Subcutaneous adipose tissue (tissue), 4 donors: ENCODE measurements around the gene GALNT12. TPM values are rescaled to one million over a fixed set of nuclear protein-coding genes. Genes with fewer than 3 reads are reported as not detected.

Experiments used
- CTCF ChIP-seq: fragments of 450-650 bp; IDR thresholded peaks from one replicate; pipeline ENCODE4 v1.5.1; 2016; ENCODE audit warnings: low read depth, mild to moderate bottlenecking, control low read depth, antibody characterized with exemption, moderate library complexity
- total RNA-seq, 4 donors: library from RNA; depleted of rRNA; stranded (reverse); fragments of >200 nt; gene quantifications; one replicate each; pipeline ENCODE4 v1.1.0, GENCODE V29; 2016

The GALNT12 gene
- total RNA-seq, 4 donors from 2014 or later, result 1.9 to 8.5 (median 3.7) TPM

- TF ChIP-seq CTCF, result no peak
Measured at GRCh38 chr9:98806394-98807035, 955 bp upstream of the GALNT12 start.

GRCh38 chr9:98807814-98808195 lies 335 bp downstream of the GALNT12 start:
- TF ChIP-seq CTCF, result no peak

GRCh38 chr9:98808411-98808815 lies 943 bp downstream of the GALNT12 start:
- TF ChIP-seq CTCF, result no peak

- no peak for TF ChIP-seq CTCF
Measured at GRCh38 chr9:98808875-98809274, 1.4 kb downstream of the GALNT12 start.

GRCh38 chr9:98809311-98810101 lies 2.0 kb downstream of the GALNT12 start:
- no peak for TF ChIP-seq CTCF

GRCh38 chr9:98810102-98810842 lies 2.8 kb downstream of the GALNT12 start:
- no peak for TF ChIP-seq CTCF
